Dermis microvascular lymphatic vessel endothelial cell (primary cell): ENCODE results near the gene GPX7. TPM values are rescaled to one million over a fixed set of nuclear protein-coding genes. Genes with fewer than 3 reads are reported as not detected.
A peak's percentile ranks its signal among the peaks of the same experiment; 100 is the strongest.

Experiments
- DNase-seq, 2 donors: peaks; one replicate each; pipeline versions ENCODE4 v3.0.0 to v3.0.0-alpha.2; 2010; ENCODE audit warnings: low read depth in 2 of 2
- total RNA-seq: library from RNA; depleted of rRNA; stranded (reverse); fragments of >200 nt; gene quantifications from 2 replicates; pipeline ENCODE4 v1.2.1, GENCODE V29; 2014

Gene GPX7
- total RNA-seq, 1 donor from 2014 or later: 20.7 TPM

DNA sequence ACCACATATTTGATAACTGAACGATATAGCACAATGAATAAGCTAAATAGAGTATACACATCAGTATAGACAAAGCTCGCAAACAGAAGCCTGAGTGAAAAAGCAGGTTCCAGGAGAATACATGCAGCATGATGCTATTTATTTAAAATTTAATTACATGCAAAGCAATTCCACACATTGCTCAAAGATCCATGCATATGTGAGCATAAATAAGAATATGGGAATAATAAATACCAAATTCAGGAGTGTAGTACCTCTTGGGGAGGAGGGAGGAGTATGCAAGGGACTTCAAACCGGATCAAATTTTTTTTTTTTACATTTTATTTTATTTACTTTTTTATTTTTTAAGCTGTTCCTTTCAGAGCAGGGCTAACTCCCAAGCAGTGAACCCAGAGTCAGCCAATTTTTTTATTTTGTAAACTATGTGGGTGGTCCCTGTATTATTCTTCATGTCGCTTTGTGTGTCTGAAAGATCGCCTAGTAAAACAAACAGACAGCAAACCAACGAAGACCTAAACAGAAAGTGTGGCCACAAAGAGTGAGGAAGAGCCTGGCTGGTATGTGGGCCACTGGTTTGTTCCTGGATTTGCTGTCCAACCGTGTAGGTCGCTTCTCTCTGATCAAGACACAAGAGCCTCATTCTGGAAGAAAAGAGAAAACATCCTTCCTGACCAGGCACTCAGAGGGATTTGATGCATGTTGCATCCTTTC, 26.6 kb downstream of the GPX7 start:
- DNase-seq: no peak

DNA sequence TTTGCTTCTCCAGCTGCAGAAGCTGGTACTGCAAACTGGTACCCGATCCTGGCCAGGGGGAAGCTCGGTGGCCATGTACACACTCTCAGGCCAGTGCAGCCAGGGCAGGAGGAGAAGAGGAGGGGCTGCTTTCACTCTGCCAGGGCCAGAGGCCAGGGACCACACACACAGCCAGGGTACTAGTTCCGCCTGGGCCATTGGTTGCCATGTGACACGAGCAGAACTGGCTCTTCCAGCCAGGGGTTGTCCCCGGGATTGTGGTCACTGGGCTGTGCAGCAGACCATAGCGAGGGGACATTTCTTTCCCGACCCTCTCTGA, 27.1 kb downstream of the GPX7 start:
- no peak for DNase-seq

DNA sequence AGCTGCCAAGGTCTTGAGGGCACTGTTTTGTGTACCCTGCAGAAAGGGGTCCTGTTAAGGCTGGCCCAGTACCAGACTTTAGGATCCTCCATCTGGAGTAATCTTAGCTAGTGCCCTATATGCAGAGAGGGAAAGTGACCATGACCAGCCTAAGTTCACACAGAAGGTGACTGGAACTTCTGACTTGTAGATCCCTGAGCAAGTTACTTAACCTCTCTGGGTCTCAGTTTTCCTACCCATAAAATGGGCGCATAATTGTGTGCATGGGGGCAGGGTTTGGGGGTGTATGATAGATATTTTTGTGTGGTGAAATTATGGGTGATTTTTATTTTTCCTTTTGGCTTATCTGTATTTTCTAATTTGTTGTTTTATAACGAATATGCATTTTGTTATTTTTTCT, 27.5 kb downstream of the GPX7 start:
- DNase-seq: no peak

DNA sequence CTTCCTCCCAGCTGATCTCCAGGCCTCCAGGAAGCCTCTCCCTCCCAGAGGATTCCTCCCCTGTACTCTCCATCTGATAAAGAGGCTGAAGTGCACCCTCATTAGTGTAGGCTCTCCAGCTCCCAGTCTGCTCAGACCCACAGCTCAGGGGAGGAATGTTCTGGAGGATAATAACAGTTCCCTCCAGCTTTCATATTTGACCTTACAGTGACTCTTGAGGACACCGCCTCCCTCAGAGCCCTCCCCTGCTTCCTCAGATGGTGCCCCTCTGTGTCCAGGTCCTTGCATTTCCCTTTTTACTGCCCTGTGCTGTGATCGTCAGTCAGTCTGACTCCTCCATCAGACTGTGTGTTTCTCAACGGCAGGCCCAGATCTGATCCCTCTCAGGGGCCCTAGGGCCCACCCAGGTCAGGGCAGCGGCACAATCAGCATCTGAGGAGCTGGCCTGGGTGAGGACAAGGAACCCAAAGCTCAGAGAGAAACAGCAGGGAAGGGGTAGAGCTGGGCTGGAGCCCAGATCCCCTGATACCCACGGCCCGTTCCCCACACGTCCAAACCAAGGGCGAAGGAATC, 29.7 kb downstream of the GPX7 start:
- no peak for DNase-seq

DNA sequence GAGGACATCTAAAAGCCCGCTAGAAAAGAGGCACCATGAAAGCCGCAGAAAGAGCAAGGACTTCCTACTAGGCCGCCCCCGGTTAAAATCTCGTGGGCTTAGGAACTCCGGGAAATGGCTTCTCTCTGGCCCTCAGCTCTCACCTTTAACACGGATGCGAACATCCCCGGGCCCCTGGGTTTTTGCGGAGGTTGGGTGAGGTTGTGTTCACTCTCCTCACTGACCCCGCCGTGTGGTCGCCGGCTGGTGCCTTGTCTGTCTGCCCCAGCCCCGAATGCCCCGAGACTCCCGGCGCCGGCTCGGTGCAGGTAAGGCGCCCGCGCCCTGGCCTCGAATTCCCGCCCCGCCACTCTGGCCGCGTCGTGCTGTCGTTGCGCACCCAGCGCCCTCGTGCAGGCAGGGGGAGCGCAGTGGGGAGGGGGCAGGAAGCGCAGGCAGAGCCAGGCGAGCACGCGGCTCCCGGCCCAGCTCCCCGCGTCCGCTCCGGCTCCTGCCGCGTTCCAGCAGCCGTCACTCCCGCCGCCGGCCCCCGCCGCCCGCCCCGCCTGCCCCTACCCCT, 30.6 kb downstream of the GPX7 start, which contains the start of gene SHISAL2A:
SHISAL2A (plus strand) TSS at position 437 of the 559 bp plus-strand sequence. CDS start 326 bp downstream, outside the sequence.
- DNase-seq: peak in 1 of 2 donors; percentile 52

DNA sequence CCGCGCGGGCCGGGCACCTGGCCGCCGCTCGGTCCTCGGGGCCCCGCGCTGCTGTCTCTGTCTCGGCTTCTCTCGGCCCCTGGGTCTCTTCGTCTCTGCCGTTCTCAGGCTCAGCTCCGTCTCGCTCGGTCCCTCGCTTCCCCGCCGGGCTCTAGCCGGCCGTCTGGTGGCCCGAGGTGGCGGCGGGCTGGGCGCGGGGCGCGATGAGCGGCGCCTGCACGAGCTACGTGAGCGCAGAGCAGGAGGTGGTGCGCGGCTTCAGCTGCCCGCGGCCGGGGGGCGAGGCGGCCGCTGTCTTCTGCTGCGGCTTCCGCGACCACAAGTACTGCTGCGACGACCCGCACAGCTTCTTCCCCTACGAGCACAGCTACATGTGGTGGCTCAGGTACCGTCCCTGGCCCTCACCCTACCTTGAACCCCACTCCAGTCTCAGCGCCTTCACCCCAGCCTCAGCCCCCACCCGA, 31.2 kb downstream of the GPX7 start:
- DNase-seq: peak in 1 of 2 donors; percentile 24

DNA sequence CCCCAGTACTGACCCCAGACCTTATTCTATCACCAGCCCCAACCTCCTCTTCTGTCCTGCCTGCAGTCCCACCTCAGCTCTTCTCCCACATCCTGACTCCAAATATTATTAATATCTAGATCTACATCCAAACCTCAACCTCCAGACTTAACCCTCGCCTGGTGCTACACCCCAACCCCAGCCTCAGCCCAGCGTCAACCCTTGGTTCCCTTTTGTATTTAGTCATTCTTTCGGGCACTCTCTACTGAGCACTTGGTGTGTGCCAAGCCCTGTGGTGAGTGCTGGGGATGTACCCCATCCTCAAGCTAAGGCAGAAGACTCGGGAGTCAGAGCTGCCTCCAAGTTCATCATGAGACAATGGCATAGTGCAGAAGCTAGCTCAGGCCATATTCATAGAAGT, 31.9 kb downstream of the GPX7 start:
- DNase-seq: no peak

DNA sequence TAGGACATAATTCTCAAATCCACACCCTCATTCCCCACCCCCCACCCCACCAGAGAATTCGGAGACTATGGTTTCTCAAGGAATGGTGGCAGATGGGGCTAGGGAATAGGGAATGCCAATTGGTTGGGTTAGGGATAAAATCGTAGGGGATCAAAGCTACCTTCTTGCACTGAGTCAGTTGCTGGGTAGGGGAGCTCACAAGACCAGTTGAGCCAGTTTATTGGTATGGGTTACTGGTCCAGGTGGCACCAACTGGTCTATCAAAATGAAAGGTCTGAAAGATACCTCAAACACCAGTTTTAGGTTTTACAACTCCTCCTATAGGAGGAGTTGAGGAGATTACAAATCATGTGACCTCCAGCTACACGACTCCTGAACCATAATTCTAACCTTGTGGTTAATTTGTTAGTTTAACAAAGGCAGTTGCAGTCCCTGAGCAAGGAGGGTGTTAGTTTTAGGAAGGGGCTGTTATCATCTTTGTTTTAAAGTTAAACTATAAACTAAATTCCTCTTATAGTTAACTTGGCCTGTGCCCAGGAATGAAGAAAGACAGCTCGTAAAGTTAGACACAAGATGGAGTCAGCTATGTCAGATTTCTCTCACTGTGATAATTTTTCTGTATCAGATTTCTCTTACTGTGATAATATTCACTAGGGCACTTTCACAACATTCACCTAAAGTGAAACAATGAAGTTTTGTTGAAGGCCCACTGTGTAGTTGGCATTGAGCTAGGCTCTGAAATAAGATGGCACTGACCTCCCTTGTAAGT, 33.3 kb downstream of the GPX7 start:
- DNase-seq: no peak

DNA sequence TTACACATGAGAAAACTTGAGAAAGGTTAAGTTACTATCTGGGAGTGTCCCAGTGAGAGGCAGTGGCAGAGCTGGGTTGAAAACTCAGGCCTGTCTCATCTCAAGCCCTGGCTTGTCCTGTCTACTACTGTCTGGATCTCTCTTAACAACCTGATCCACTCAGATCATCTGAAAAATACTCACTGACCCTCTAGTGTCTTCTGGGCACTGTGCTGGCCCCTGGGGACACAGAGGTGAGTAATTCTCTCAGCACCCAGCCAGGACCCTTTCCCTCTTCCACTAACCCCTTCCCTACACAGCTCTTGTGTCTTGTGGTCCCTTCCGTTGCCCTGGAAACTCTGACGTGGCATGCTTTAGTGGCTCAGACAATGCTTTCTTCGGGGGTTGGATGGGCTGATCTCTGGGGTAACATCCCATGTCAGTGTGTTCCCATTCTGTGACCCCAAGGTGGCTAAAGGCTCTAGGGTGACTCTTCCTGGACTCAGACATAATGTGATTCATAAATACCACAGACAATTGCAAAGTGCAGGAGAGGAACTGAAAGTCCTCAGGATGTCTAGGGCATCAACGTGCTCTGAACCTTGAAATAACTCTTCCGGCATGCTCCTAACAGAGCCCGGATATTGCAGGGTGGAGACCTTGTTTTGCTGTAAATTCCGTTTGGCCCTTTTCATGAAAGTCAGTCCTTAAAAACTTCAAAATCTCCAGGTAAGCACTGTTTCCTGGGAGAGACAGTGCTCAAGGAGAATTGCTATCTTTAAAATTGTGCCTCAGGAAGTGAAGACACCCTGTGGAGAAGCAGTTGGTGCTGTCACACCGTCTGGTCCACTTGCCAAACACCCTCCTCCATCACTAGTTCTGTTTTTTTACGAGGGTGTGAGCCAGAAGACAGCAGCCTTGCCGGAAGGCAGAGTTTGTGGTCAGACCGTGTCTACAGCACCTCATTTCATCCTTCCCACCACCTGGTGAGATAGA, 34.8 kb downstream of the GPX7 start:
- DNase-seq: no peak

DNA sequence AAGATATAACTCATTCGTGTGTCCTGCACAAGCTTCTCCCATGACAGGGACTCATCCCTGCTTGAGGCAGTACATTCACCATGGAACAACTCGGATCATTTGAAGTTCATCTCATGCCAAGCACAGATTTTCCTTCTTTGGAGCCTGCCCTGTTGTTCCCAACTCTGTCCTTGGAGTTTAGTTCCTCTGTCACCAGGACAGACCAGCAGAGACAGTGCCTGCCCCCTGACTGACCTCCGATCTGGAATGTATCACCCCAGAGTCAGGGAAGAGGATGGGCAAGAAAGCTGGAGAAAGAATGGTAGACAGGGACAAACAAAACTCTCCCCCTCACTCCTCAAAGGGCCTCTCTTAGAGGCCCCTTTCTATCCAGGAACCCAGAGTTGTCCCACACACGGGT, 35.8 kb downstream of the GPX7 start:
- DNase-seq: no peak

DNA sequence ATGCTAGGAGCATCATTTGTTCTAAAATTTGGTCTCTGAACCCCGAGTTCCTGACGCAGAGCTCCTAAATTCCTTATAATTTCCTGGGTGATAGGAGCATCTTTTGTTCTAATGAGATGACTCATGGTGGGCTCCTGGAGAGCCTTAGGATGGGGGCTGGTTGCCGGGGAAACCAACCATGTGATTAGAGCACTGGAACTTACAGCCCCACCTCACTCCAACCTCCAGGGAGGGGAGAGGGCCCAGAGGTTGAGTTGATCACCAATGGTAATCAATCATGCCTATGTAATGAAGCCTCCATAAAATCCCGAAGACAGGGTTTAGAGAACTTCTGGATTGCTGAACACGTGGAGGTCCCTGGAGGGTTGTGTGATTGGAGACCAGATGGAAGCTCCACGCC, 38.5 kb downstream of the GPX7 start:
- no peak for DNase-seq

DNA sequence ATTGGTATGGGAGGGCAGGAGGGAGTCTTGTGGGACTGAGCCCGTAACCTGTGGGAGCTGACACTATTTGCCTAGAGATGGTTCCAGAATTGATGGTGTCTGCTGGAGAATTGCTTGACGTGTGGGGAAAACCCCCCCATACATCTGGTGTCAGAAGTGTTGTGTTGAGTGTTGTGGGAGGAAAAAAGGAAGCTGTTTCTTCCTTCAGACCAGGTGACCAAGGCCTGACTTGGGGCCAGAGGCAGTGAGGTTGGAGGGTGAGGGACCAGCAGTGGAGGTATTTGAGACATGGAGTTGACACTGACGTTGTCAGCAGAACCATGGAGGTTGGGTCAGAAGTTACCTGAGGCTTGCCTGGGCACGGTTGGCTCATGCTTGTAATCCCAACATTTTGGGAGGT, 39.1 kb downstream of the GPX7 start:
- no peak for DNase-seq

DNA sequence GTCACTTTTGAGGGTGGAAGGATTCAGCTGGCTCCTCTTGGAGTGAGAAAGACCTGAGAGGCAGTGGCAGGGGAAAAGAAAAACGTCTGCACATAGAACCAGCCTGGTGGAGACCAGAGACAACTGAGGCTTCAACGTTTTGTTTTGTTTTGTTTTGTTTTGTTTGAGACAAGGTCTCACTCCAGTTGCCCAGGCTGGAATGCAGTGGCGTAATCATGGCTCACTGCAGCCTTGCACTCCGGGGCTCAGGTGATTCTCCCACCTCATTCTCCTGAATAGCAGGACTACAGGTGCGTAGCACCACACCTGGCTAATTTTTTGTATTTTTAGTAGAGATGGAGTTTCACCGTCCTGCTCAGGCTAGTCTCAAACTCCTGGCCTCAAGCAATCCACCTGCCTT, 43.1 kb downstream of the GPX7 start:
- no peak for DNase-seq

DNA sequence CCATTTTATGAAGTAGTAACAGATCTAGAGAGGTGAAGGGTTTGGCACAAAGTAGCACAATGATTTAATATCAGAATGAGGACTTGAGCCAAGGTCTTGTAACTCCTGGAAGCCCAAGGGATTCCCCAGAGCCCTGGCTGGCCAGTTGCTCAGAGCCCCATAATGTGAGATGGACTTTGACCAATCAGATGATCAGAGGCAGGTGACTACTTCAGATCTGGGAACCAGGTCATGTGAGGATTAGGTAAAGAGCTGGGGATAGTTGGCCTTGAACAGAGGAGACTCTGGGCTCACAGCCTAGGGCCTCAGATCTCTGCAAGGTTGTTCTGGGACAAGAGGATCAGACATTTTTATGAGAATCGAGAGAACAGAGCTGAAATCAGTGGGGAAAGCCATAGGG, 49.7 kb downstream of the GPX7 start:
- no peak for DNase-seq

DNA sequence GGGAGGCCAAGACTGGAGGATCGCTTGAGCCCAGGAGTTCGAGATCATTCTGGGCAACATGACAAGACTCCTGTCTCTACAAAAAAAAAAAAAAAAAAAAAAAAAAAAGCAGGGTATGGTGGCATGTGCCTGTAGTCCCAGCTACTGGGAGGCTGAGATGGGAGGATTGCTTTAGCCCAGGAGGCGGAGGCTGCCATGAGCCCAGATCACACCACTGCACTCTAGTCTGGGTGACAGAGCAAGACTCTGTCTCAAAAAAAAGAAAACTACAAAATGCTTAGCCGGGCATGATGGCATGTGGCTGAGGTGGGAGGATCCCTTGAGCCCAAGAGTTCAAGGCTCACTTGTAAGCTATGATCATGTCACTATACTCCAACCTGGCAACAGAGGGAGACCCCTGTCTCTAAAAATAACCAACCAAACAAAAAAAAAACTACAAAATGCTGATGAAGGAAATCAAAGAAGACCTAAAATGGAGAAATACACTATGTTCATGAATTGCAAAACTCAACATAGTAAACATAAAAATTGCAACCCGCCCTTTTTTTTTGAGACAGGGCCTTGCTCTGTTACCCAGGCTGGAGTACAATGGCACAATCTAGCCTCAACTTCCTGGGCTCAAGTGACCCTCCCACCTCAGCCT, 51.2 kb downstream of the GPX7 start:
- no peak for DNase-seq

DNA sequence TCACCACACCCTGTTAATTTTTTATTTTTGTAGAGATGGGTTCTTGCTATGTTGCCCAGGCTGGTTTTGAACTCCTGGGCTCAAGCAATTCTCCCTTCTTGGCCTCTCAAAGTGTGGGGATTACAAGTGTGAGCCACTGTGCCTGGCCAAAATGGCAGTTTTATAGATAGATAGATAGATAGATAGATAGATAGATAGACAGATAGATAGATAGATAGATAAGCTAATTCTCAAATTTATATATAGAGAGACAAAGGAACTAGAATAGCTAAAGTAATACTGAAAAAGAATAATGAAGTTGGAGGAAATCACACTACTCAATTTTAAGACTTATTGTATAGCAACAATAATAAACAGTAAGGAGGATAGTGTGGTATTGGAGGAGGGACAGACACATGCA, 51.9 kb downstream of the GPX7 start:
- DNase-seq: no peak

DNA sequence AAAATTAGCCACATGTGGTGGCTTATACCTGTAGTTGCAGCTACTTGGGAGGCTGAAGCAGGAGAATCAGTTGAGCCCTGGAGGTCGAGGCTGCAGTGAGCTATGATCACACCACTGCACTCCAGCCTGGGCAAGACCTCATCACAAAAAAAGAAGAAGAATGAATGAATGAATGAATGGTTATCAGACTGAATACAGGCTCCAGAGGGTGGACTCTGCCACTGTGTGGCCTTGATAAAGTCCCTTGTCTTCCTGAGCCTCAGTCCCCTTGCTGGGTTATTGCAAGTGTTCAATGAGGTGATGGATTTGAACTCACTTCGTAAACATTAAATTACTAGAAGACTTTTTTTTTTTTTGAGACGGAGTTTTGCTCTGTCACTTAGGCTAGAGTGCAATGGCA, 55.5 kb downstream of the GPX7 start:
- DNase-seq: no peak
